ENCODE results near the gene LIMCH1.

DNA sequence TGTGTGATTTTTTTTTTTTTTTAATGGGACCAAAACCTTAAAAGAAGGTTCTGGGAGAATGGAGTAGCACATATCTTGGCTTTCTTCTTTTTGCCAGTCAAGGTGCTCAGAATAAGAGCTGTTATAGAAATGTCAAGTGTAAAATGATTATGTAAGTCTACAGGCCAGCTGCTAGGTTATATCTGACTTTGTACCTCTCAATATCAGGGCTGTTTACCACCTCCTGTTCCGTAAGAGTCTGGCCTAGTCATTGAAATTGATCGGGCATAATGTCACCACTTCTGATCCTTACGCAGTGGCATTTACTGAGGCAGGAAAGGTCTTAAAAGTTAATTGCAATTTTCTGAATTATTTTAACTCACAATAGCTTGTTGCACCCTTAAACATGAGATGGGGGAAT, 41.1 kb downstream of the LIMCH1 start:
- TF ChIP-seq, protein P1, sequence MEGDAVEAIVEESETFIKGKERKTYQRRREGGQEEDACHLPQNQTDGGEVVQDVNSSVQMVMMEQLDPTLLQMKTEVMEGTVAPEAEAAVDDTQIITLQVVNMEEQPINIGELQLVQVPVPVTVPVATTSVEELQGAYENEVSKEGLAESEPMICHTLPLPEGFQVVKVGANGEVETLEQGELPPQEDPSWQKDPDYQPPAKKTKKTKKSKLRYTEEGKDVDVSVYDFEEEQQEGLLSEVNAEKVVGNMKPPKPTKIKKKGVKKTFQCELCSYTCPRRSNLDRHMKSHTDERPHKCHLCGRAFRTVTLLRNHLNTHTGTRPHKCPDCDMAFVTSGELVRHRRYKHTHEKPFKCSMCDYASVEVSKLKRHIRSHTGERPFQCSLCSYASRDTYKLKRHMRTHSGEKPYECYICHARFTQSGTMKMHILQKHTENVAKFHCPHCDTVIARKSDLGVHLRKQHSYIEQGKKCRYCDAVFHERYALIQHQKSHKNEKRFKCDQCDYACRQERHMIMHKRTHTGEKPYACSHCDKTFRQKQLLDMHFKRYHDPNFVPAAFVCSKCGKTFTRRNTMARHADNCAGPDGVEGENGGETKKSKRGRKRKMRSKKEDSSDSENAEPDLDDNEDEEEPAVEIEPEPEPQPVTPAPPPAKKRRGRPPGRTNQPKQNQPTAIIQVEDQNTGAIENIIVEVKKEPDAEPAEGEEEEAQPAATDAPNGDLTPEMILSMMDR (IDR thresholded peaks at IDR 0.05), result no peak
- TF ChIP-seq EP300 (IDR thresholded peaks at IDR 0.05), result no peak
- TF ChIP-seq POLR2A (IDR thresholded peaks at IDR 0.05), result no peak
- TF ChIP-seq POLR2AphosphoS5 (IDR thresholded peaks at IDR 0.05), result no peak

Measured in suprapubic skin (tissue), 4 donors.